ENCODE measurements around the gene NOL12.

GRCh38 chr22:37672206-37672919 lies 13.8 kb upstream of the NOL12 start:
- TF ChIP-seq, protein P1, sequence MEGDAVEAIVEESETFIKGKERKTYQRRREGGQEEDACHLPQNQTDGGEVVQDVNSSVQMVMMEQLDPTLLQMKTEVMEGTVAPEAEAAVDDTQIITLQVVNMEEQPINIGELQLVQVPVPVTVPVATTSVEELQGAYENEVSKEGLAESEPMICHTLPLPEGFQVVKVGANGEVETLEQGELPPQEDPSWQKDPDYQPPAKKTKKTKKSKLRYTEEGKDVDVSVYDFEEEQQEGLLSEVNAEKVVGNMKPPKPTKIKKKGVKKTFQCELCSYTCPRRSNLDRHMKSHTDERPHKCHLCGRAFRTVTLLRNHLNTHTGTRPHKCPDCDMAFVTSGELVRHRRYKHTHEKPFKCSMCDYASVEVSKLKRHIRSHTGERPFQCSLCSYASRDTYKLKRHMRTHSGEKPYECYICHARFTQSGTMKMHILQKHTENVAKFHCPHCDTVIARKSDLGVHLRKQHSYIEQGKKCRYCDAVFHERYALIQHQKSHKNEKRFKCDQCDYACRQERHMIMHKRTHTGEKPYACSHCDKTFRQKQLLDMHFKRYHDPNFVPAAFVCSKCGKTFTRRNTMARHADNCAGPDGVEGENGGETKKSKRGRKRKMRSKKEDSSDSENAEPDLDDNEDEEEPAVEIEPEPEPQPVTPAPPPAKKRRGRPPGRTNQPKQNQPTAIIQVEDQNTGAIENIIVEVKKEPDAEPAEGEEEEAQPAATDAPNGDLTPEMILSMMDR (IDR thresholded peaks at IDR 0.05; ENCODE audit: insufficient read depth, low read depth, low read length): no peak
- no peak for TF ChIP-seq EZH2 (IDR thresholded peaks at IDR 0.05; ENCODE audit: insufficient read depth, low read length)

All from astrocyte (in vitro differentiated cells and primary cell).